Measurements from ENCODE around the gene OSBPL3.

GRCh38 chr7:24779283-24779655 lies 200.7 kb downstream of the OSBPL3 start:
- TF ChIP-seq CTCF (IDR thresholded peaks at IDR 0.05) (no peak), POLR2A (IDR thresholded peaks at IDR 0.05) (no peak)
